Stimulated activated naive B cell treated with anti-CD40 and anti-IgM and Interleukin-4, amounts not matched to agents 10 μg/mL and 1 μg/mL and 100 μg/mL, for 72 hours (primary cell): ENCODE measurements around the gene ETF1.

Experiments used
- ATAC-seq, 2 donors: fragments of 150-1000 bp; cut with Tn5 transposase; replicated peaks; 2 replicates each; pipeline ENCODE4 v1.10.0; 2021; ENCODE audit warnings: moderate library complexity in 1 of 2
- DNase-seq: peaks from one replicate; pipeline ENCODE4 v3.0.0; 2021
- H3K27ac Mint-ChIP-seq: one replicate; pipeline ENCODE4 v1.8.0; 2022; ENCODE audit warnings: mild to moderate bottlenecking, mixed read lengths
- H3K27me3 Mint-ChIP-seq, 2 donors: one replicate each; pipeline ENCODE4 v1.8.0; 2022; ENCODE audit warnings: mixed read lengths in 2 of 2
- H3K36me3 Mint-ChIP-seq, 2 donors: one replicate each; pipeline ENCODE4 v1.8.0; 2022; ENCODE audit warnings: mixed read lengths in 2 of 2, mild to moderate bottlenecking in 1 of 2
- H3K4me1 Mint-ChIP-seq, 2 donors: one replicate each; pipeline ENCODE4 v1.8.0; 2022; ENCODE audit warnings: mixed read lengths in 2 of 2, mild to moderate bottlenecking in 1 of 2
- H3K4me3 Mint-ChIP-seq, 2 donors: one replicate each; pipeline ENCODE4 v1.8.0; 2022; ENCODE audit warnings: mild to moderate bottlenecking in 2 of 2, mixed read lengths in 2 of 2, moderate library complexity in 1 of 2
- H3K9me3 Mint-ChIP-seq, 2 donors: one replicate each; pipeline ENCODE4 v1.8.0; 2022; ENCODE audit warnings: mixed read lengths in 2 of 2, mild to moderate bottlenecking in 1 of 2

The ETF1 gene

GRCh38 chr5:138471052-138471361 lies 72.0 kb downstream of the ETF1 start:
- Mint-ChIP-seq H3K27ac (no peak overlapping the region), H3K4me3 (no peak overlapping the region), H3K27me3 (peaks cover 7% of the 10 kb centered on the region in 2 donors), H3K9me3 (no peaks in the 10 kb centered on the region), H3K4me1 (peaks cover 25 to 27% of the 10 kb centered on the region in 2 donors), H3K36me3 (peaks cover 19 to 25% of the 10 kb centered on the region in 2 donors)
- ATAC-seq (no peak), DNase-seq (no peak)

DNA sequence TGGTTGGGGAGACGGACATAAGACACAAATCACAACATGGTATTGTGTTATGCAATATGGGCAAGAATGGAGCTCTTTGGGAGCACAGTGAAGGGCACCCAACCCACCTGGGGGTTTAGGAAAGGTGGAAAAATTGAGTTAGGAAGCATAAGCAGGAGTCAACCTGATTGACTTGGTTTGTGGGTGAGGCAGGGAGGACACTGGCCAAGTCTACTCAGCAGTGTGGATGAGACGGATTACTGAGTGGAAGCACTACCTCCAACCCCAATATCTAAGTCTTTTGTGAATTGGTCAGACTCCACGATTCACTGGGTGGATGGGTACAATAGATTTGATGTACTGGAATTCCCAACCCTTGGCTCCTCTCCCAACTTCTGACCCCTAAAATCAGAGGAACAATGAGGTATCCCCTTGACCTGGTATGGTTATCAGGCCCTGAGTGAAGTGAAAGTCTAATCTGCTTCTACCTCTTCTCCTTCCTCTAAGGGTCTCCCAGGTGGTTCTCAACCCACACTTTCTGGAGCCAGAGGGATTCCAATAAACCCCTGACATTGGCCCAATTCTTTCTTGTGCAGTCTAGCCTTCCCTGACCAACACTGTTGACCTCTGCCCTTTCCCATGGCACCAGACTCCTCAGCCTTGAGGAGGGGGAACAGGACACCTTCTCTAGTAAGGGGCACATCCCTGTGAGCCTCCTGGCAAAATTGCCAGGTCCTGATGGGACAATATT lies 72.5 kb downstream of the ETF1 start:
- no peak overlapping the region for H3K4me3 Mint-ChIP-seq
- ATAC-seq: no peak
- H3K36me3 Mint-ChIP-seq: peaks cover 19 to 25% of the 10 kb centered on the region in 2 donors
- DNase-seq: no peak
- peaks cover 5 to 7% of the 10 kb centered on the region in 2 donors for H3K27me3 Mint-ChIP-seq
- peaks cover 25 to 31% of the 10 kb centered on the region in 2 donors for H3K4me1 Mint-ChIP-seq
- H3K9me3 Mint-ChIP-seq: no peaks in the 10 kb centered on the region
- H3K27ac Mint-ChIP-seq: peak overlapping the region; percentile 1

- Mint-ChIP-seq H3K36me3 (peaks cover 19 to 25% of the 10 kb centered on the region in 2 donors), H3K27ac (peak overlapping the region; percentile 1), H3K27me3 (no peaks in the 10 kb centered on the region), H3K4me1 (peaks cover 25 to 31% of the 10 kb centered on the region in 2 donors), H3K4me3 (no peak overlapping the region), H3K9me3 (no peaks in the 10 kb centered on the region)
- DNase-seq: no peak
- ATAC-seq: no peak
Observed at GRCh38 chr5:138469540-138470321, 73.3 kb downstream of the ETF1 start.

GRCh38 chr5:138468966-138469539 lies 74.0 kb downstream of the ETF1 start:
- no peaks in the 10 kb centered on the region for H3K9me3 Mint-ChIP-seq
- no peak overlapping the region for H3K4me3 Mint-ChIP-seq
- no peaks in the 10 kb centered on the region for H3K27me3 Mint-ChIP-seq
- H3K4me1 Mint-ChIP-seq: peaks cover 25 to 31% of the 10 kb centered on the region in 2 donors
- peaks cover 19 to 25% of the 10 kb centered on the region in 2 donors for H3K36me3 Mint-ChIP-seq
- no peak for DNase-seq
- no peak overlapping the region for H3K27ac Mint-ChIP-seq
- no peak for ATAC-seq

GRCh38 chr5:138468133-138468965 lies 74.7 kb downstream of the ETF1 start:
- Mint-ChIP-seq H3K9me3 (no peaks in the 10 kb centered on the region), H3K4me1 (peaks cover 29 to 38% of the 10 kb centered on the region in 2 donors), H3K4me3 (peak overlapping the region; percentile 35 to 87), H3K27ac (no peak overlapping the region), H3K27me3 (no peaks in the 10 kb centered on the region), H3K36me3 (peaks cover 19 to 25% of the 10 kb centered on the region in 2 donors)
- DNase-seq (no peak), ATAC-seq (no peak)

- ATAC-seq (no peak), DNase-seq (no peak)
- Mint-ChIP-seq H3K36me3 (peaks cover 19 to 25% of the 10 kb centered on the region in 2 donors), H3K9me3 (no peaks in the 10 kb centered on the region), H3K4me1 (peaks cover 29 to 41% of the 10 kb centered on the region in 2 donors), H3K27ac (no peak overlapping the region), H3K27me3 (no peaks in the 10 kb centered on the region), H3K4me3 (peak overlapping the region; percentile 87 to 89)
Observed at GRCh38 chr5:138467711-138468132, 75.3 kb downstream of the ETF1 start.

- H3K27ac Mint-ChIP-seq: no peak overlapping the region
Observed at GRCh38 chr5:138466900-138467710, 75.9 kb downstream of the ETF1 start.

DNA sequence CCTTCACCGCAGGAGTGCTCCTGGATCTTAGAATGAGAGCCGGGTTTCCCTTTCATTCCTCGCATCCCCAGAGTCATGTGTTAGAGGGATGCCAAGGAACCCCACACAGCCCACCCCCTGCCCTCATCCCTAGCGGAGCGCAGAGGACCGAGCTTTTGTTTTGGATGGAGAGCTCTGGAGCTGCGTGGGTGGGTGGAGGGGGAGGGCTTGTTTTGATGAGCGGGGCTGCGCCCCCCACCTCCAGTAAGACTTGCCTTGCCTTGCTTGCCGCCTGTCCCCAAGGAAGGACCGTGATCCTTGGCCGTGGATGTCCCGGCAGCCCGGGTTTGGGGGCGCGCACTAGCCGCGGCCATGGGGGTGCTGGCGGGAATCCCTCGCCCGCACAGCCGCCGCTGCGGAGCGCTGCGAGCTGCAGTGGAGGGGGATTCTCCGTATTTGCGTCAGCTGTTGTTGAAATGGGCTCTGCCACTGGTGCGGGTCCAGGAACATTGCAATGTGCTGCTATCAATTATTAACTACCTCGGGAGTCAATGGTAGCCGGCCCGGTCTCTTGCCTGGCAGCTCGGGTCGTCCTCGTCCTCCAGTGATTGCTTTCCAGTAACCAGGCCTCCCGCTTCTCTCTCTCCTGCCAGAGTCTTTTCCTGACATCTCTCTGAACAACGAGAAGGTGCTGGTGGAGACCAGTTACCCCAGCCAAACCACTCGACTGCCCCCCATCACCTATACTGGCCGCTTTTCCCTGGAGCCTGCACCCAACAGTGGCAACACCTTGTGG lies 76.7 kb downstream of the ETF1 start:
- peaks cover 34 to 47% of the 10 kb centered on the region in 2 donors for H3K4me1 Mint-ChIP-seq

More at GRCh38 chr5:138466900-138467710, 75.9 kb downstream of the ETF1 start:
- Mint-ChIP-seq H3K9me3 (no peaks in the 10 kb centered on the region), H3K36me3 (peaks cover 19 to 25% of the 10 kb centered on the region in 2 donors), H3K4me1 (peaks cover 29 to 41% of the 10 kb centered on the region in 2 donors), H3K4me3 (peak overlapping the region; percentile 87 to 89), H3K27me3 (no peaks in the 10 kb centered on the region)
- no peak for ATAC-seq
- DNase-seq: no peak

GRCh38 chr5:138465261-138466124 lies 77.5 kb downstream of the ETF1 start, which contains the start of gene EGR1:
Gene EGR1 (plus strand): TSS chr5:138465479. CDS start chr5:138465762, 283 bp downstream.
- DNase-seq (peak; percentile 90), ATAC-seq (peak; percentile 67 to 70)
- Mint-ChIP-seq H3K27ac (peak within 1 kb of the TSS; percentile 96), H3K4me3 (peak within 1 kb of the TSS; percentile 87 to 89), H3K36me3 (peaks cover 19 to 25% of the 10 kb centered on the region in 2 donors), H3K9me3 (no peaks in the 10 kb centered on the region), H3K4me1 (peaks cover 41 to 55% of the 10 kb centered on the region in 2 donors), H3K27me3 (no peaks in the 10 kb centered on the region)

More for the DNA sequence above, 76.7 kb downstream of the ETF1 start:
- H3K36me3 Mint-ChIP-seq: peaks cover 19 to 25% of the 10 kb centered on the region in 2 donors
- H3K27me3 Mint-ChIP-seq: no peaks in the 10 kb centered on the region
- H3K4me3 Mint-ChIP-seq: peak overlapping the region; percentile 87 to 89
- no peak for DNase-seq
- peak overlapping the region; percentile 44 for H3K27ac Mint-ChIP-seq
- H3K9me3 Mint-ChIP-seq: no peaks in the 10 kb centered on the region
- no peak for ATAC-seq

DNA sequence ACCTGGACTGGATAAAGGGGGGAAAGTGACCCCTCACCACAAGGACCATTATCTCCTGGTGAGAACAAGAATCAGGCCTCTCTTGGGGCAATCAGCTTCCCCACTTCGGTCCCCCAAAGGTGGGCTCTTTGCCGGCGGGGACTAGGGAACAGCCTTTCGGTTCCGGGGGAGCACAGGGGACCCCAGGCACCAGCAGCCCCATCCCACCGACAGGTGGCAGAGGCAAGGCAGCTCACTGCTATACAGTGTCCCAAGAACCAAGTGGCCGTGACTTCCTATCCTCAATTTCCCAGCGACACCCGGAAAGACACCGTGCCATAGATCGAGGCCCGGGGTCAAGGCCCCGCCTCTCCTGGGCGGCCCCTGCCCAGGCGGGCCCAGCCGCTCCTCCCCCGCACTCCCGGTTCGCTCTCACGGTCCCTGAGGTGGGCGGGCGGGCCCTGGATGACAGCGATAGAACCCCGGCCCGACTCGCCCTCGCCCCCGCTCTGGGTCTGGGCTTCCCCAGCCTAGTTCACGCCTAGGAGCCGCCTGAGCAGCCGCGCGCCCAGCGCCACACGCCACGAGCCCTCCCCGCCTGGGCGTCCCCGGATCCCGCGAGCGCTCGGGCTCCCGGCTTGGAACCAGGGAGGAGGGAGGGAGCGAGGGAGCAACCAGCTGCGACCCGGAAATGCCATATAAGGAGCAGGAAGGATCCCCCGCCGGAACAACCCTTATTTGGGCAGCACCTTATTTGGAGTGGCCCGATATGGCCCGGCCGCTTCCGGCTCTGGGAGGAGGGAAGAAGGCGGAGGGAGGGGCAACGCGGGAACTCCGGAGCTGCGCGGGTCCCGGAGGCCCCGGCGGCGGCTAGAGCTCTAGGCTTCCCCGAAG lies 78.4 kb downstream of the ETF1 start:
- peak; percentile 74 to 77 for ATAC-seq
- Mint-ChIP-seq H3K4me3 (peak overlapping the region; percentile 87 to 89), H3K27ac (peak overlapping the region; percentile 96), H3K36me3 (peaks cover 19 to 25% of the 10 kb centered on the region in 2 donors), H3K4me1 (peaks cover 43 to 64% of the 10 kb centered on the region in 2 donors), H3K27me3 (no peaks in the 10 kb centered on the region), H3K9me3 (no peaks in the 10 kb centered on the region)
- DNase-seq: peak; percentile 96

- H3K9me3 Mint-ChIP-seq: peaks cover 0 to 2% of the 10 kb centered on the region in 2 donors
- peak overlapping the region; percentile 87 to 89 for H3K4me3 Mint-ChIP-seq
- H3K27ac Mint-ChIP-seq: peak overlapping the region; percentile 96
- H3K4me1 Mint-ChIP-seq: peaks cover 49 to 70% of the 10 kb centered on the region in 2 donors
- peaks cover 0 to 3% of the 10 kb centered on the region in 2 donors for H3K27me3 Mint-ChIP-seq
- peaks cover 21 to 28% of the 10 kb centered on the region in 2 donors for H3K36me3 Mint-ChIP-seq
- peak; percentile 58 to 67 for ATAC-seq
- peak; percentile 94 for DNase-seq
Observed at GRCh38 chr5:138464008-138464387, 79.0 kb downstream of the ETF1 start.
